HG03565 (cell line): ENCODE data around the gene SDK2.

Source experiments
- ATAC-seq: cut with Tn5 transposase; IDR thresholded peaks from one replicate; pipeline ENCODE4 v1.9.1; 2021; ENCODE audit warnings: mild to moderate bottlenecking, moderate library complexity; ENCODE audit not compliant: unreplicated experiment

SDK2 gene

GRCh38 chr17:73591296-73592078, 52.8 kb downstream of the SDK2 start:
- ATAC-seq: peak; percentile 61

- no peak for ATAC-seq
Measured at GRCh38 chr17:73589363-73589980, 54.8 kb downstream of the SDK2 start.

- no peak for ATAC-seq
Measured at GRCh38 chr17:73588891-73589290, 55.4 kb downstream of the SDK2 start.

GRCh38 chr17:73588301-73588846, 55.9 kb downstream of the SDK2 start:
- ATAC-seq: no peak

- ATAC-seq: no peak
Measured at GRCh38 chr17:73586921-73587602, 57.2 kb downstream of the SDK2 start.

GRCh38 chr17:73586275-73586832, 57.9 kb downstream of the SDK2 start:
- no peak for ATAC-seq

GRCh38 chr17:73585583-73585982, 58.7 kb downstream of the SDK2 start:
- ATAC-seq: no peak

- no peak for ATAC-seq
Measured at GRCh38 chr17:73584987-73585386, 59.3 kb downstream of the SDK2 start.

- no peak for ATAC-seq
Measured at GRCh38 chr17:73584049-73584448, 60.2 kb downstream of the SDK2 start.

- no peak for ATAC-seq
Measured at GRCh38 chr17:73582821-73583220, 61.4 kb downstream of the SDK2 start.

GRCh38 chr17:73582359-73582758, 61.9 kb downstream of the SDK2 start:
- ATAC-seq: no peak

GRCh38 chr17:73581379-73581778, 62.9 kb downstream of the SDK2 start:
- ATAC-seq: no peak

GRCh38 chr17:73580073-73580710, 64.1 kb downstream of the SDK2 start:
- ATAC-seq: no peak

- no peak for ATAC-seq
Measured at GRCh38 chr17:73576556-73577098, 67.6 kb downstream of the SDK2 start.

GRCh38 chr17:73575470-73576221, 68.6 kb downstream of the SDK2 start:
- ATAC-seq: no peak

- ATAC-seq: no peak
Measured at GRCh38 chr17:73571511-73572130, 72.6 kb downstream of the SDK2 start.

GRCh38 chr17:73569762-73570319, 74.4 kb downstream of the SDK2 start:
- no peak for ATAC-seq

GRCh38 chr17:73568934-73569333, 75.3 kb downstream of the SDK2 start:
- no peak for ATAC-seq
